Mesendoderm (in vitro differentiated cells): ENCODE data around the gene BNIPL.

Experiments
- DNase-seq: peaks from one replicate; pipeline ENCODE4 v3.0.0; 2013
- H2AK5ac ChIP-seq: 2 replicates; pipeline ENCODE4 v1.6.1; 2013; ENCODE audit warnings: low read length, inconsistent platforms
- H2BK120ac ChIP-seq: 2 replicates; pipeline ENCODE4 v1.6.1; 2013; ENCODE audit warnings: low read depth, mild to moderate bottlenecking, low read length, moderate library complexity, mixed read lengths
- H2BK15ac ChIP-seq: replicated peaks from 2 replicates; pipeline ENCODE4 v1.6.1; 2013; ENCODE audit warnings: low read depth, mild to moderate bottlenecking, moderate library complexity
- H2BK5ac ChIP-seq: 2 replicates; pipeline ENCODE4 v1.6.1; 2013; ENCODE audit warnings: low read length, inconsistent platforms
- H3K18ac ChIP-seq: 2 replicates; pipeline ENCODE4 v1.6.1; 2013; ENCODE audit warnings: mild to moderate bottlenecking, low read length, mixed read lengths
- H3K23ac ChIP-seq: one replicate; pipeline ENCODE4 v1.6.1; 2013; ENCODE audit warnings: low read length
- H3K27ac ChIP-seq: 2 replicates; pipeline ENCODE4 v1.5.1; 2013; ENCODE audit warnings: low read depth, mild to moderate bottlenecking, inconsistent platforms, low read length, moderate library complexity
- H3K27me3 ChIP-seq: 2 replicates; pipeline ENCODE4 v1.6.1; 2013; ENCODE audit warnings: low read length, control low read depth, mild to moderate bottlenecking, inconsistent platforms; ENCODE audit not compliant: insufficient read depth, poor library complexity
- H3K36me3 ChIP-seq: 2 replicates; pipeline ENCODE4 v1.6.1; 2013; ENCODE audit warnings: low read length, inconsistent platforms; ENCODE audit not compliant: control insufficient read depth, insufficient read depth
- H3K4ac ChIP-seq: one replicate; pipeline ENCODE4 v1.6.1; 2013; ENCODE audit warnings: low read depth, mild to moderate bottlenecking, low read length, moderate library complexity
- H3K4me1 ChIP-seq: 2 replicates; pipeline ENCODE4 v1.6.1; 2013; ENCODE audit warnings: low read depth, low read length, inconsistent platforms; ENCODE audit not compliant: control insufficient read depth
- H3K4me2 ChIP-seq: 2 replicates; pipeline ENCODE4 v1.6.1; 2013; ENCODE audit warnings: low read length
- H3K4me3 ChIP-seq: 2 replicates; pipeline ENCODE4 v1.5.1; 2013; ENCODE audit warnings: mild to moderate bottlenecking, low read length
- H3K56ac ChIP-seq: one replicate; pipeline ENCODE4 v1.6.1; 2013; ENCODE audit warnings: low read length
- H3K79me1 ChIP-seq: 2 replicates; pipeline ENCODE4 v1.6.1; 2013; ENCODE audit warnings: low read length, inconsistent platforms
- H3K79me2 ChIP-seq: 2 replicates; pipeline ENCODE4 v1.6.1; 2013; ENCODE audit warnings: mild to moderate bottlenecking, low read length; ENCODE audit not compliant: control insufficient read depth, insufficient read depth
- H3K9ac ChIP-seq: 2 replicates; pipeline ENCODE4 v1.6.1; 2013; ENCODE audit warnings: low read length, inconsistent platforms
- H4K5ac ChIP-seq: one replicate; pipeline ENCODE4 v1.6.1; 2013; ENCODE audit warnings: low read length
- H4K8ac ChIP-seq: one replicate; pipeline ENCODE4 v1.6.1; 2013; ENCODE audit warnings: low read depth, mild to moderate bottlenecking, control low read depth, low read length, moderate library complexity
- WGBS: extraction: QIAGEN DNeasy Blood & Tissue Kit; methylation state at CpG from one replicate; pipeline ENCODE4 v1.1.7; 2013; ENCODE audit warnings: low lambda C conversion rate, missing lambda C conversion rate; ENCODE audit not compliant: insufficient coverage; ENCODE audit errors: extremely low coverage; 5-methylcytosine and 5-hydroxymethylcytosine counted together

Gene BNIPL

DNA sequence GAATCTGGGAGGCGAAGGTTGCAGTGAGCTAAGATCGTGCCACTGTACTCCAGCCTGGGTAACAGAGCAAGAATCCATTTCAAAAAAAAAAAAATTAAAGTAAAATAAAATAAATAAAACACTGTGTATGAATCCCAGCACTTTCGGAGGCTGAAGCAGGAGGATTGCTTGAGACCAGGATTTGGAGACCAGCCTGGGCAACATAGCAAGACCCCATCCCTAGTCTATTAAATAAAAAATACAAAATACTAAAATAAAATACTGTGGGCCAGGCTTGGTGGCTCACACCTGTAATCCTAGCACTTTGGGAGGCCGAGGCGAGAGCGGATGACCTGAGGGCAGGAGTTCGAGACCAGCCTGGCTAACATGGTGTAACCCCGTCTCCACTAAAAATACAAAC is 4.2 kb upstream of the BNIPL start:
- H3K36me3 ChIP-seq = peaks cover 2% of the 10 kb centered on the region
- H4K8ac ChIP-seq = no peak overlapping the region
- H3K4me3 ChIP-seq = no peak overlapping the region
- H2BK5ac ChIP-seq = no peak overlapping the region
- H2AK5ac ChIP-seq = no peak overlapping the region
- H3K4ac ChIP-seq = no peak overlapping the region
- no CpG with 5 or more reads among the region's 8 CpGs for WGBS
- no peaks in the 10 kb centered on the region for H3K79me2 ChIP-seq
- H3K27me3 ChIP-seq = no peaks in the 10 kb centered on the region
- H3K79me1 ChIP-seq = no peaks in the 10 kb centered on the region
- no peak overlapping the region for H3K23ac ChIP-seq
- no peak overlapping the region for H3K9ac ChIP-seq
- H3K18ac ChIP-seq = no peak overlapping the region
- no peak overlapping the region for H4K5ac ChIP-seq
- H2BK15ac ChIP-seq = no peak overlapping the region
- no peak overlapping the region for H3K56ac ChIP-seq
- peaks cover 2% of the 10 kb centered on the region for H3K4me1 ChIP-seq
- H2BK120ac ChIP-seq = no peak overlapping the region
- no peak overlapping the region for H3K4me2 ChIP-seq
- H3K27ac ChIP-seq = no peak overlapping the region
- DNase-seq = no peak

DNA sequence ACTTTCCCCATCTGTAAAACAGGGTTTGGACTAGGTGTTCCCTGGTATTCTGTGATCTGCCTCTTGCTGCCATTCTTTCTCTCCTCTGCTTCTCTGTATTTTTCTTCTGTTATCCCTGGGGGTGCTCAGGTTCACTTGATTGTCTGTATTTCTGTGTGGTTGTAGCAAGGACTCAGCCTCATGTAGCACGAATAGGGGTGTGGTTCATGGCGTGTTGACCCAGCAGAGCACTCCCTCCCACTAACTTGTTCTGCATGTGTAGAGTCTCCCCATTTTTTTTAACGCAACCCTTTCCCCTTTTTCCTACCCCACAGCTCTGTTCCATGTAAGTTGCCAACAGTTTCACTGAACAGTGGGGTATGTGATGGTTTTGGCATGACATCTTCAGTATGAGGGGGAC is 1.2 kb upstream of the BNIPL start:
- Histone ChIP-seq H3K79me2 (no peaks in the 10 kb centered on the region), H4K8ac (no peak overlapping the region), H3K36me3 (peaks cover 2% of the 10 kb centered on the region), H3K4me3 (no peak overlapping the region), H4K5ac (no peak overlapping the region), H3K4me2 (no peak overlapping the region), H3K4me1 (peaks cover 2% of the 10 kb centered on the region), H3K9ac (no peak overlapping the region), H2BK15ac (no peak overlapping the region), H3K27ac (no peak overlapping the region), H3K79me1 (no peaks in the 10 kb centered on the region), H2BK5ac (no peak overlapping the region), H3K18ac (no peak overlapping the region), H2AK5ac (no peak overlapping the region), H3K27me3 (no peaks in the 10 kb centered on the region), H3K23ac (no peak overlapping the region), H3K56ac (no peak overlapping the region), H3K4ac (no peak overlapping the region), H2BK120ac (no peak overlapping the region)
- WGBS = no CpG with 5 or more reads among the region's 3 CpGs
- no peak for DNase-seq

DNA sequence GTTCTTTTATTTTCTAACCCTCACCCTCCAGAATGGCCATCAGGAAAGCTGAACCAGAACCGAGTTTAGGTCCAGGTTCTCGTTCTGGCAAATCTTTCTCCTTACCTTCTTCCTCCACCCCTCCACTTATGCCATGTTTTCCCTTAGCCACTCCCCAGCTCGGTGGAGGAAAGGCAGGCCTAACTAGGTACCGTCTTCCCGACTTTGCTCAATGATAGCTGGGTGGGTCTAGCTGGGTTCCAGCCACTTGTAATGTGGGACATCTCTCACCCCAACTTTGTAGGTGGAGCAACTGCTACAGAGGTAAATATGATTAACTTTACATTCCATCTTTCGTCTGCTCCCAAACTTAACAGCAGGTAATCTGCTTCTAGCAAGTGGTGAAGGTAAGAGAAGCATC is 646 bp downstream of the BNIPL start:
- no peak overlapping the region for H3K27ac ChIP-seq
- H2BK5ac ChIP-seq = no peak overlapping the region
- no peaks in the 10 kb centered on the region for H3K79me2 ChIP-seq
- H3K18ac ChIP-seq = no peak overlapping the region
- no peak overlapping the region for H4K5ac ChIP-seq
- no peak overlapping the region for H3K9ac ChIP-seq
- H3K4ac ChIP-seq = no peak overlapping the region
- H3K23ac ChIP-seq = no peak overlapping the region
- no peaks in the 10 kb centered on the region for H3K27me3 ChIP-seq
- no peak for DNase-seq
- H3K56ac ChIP-seq = no peak overlapping the region
- no peak overlapping the region for H4K8ac ChIP-seq
- no peaks in the 10 kb centered on the region for H3K79me1 ChIP-seq
- H3K4me2 ChIP-seq = no peak overlapping the region
- H2AK5ac ChIP-seq = no peak overlapping the region
- peaks cover 2% of the 10 kb centered on the region for H3K36me3 ChIP-seq
- H3K4me1 ChIP-seq = peaks cover 2% of the 10 kb centered on the region
- no peak overlapping the region for H2BK15ac ChIP-seq
- no peak overlapping the region for H3K4me3 ChIP-seq
- no peak overlapping the region for H2BK120ac ChIP-seq
- WGBS = no CpG with 5 or more reads among the region's 6 CpGs

DNA sequence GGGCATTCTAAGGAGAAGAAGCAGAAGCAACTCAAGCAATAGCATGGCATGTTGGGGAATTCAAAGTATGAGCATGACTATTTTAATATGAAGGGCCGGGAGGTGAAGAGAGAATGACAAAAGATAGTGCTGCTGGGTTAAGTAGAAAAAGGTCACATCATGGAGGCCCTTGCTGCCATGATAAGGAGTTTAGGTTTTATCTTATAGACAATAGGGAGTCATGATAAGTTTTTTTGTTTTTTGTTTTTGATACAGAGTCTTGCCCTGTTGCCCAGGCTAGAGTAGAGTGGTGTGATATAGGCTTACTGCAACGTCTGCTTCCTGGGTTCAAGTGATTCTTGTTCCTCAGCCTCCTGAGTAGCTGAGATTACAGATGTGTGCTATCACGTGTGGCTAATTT is 3.1 kb downstream of the BNIPL start:
- H3K18ac ChIP-seq = no peak overlapping the region
- H2AK5ac ChIP-seq = no peak overlapping the region
- H2BK120ac ChIP-seq = no peak overlapping the region
- no peak overlapping the region for H3K9ac ChIP-seq
- H3K79me2 ChIP-seq = no peaks in the 10 kb centered on the region
- no peak overlapping the region for H3K4me3 ChIP-seq
- H3K23ac ChIP-seq = no peak overlapping the region
- H3K79me1 ChIP-seq = no peaks in the 10 kb centered on the region
- no peak overlapping the region for H3K27ac ChIP-seq
- no peak overlapping the region for H2BK15ac ChIP-seq
- H4K8ac ChIP-seq = no peak overlapping the region
- no peaks in the 10 kb centered on the region for H3K27me3 ChIP-seq
- no peak overlapping the region for H3K56ac ChIP-seq
- no peak for DNase-seq
- WGBS = no CpG with 5 or more reads among the region's 3 CpGs
- H4K5ac ChIP-seq = no peak overlapping the region
- no peak overlapping the region for H3K4ac ChIP-seq
- H3K4me2 ChIP-seq = no peak overlapping the region
- peaks cover 2% of the 10 kb centered on the region for H3K36me3 ChIP-seq
- H3K4me1 ChIP-seq = peaks cover 2% of the 10 kb centered on the region
- no peak overlapping the region for H2BK5ac ChIP-seq

DNA sequence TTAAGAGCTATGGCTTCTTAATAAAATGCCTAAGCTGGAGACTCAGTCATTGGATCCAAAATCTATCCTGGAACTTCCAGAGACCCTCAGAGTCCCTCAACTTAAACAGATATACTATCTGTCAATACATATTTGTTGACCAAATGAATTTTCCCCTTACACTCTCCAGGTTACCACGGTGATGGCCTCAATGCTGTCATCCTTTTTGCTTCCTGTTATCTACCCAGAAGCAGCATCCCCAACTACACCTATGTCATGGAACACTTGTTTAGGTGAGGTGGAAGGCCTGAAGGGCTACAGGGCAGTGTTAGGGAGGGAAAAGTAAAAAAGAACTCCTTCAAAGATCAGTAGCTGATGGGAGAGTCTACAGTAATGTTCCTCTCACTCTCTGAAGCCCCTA is 6.8 kb downstream of the BNIPL start:
- no peak overlapping the region for H2AK5ac ChIP-seq
- no peak overlapping the region for H2BK5ac ChIP-seq
- H3K4me3 ChIP-seq = no peak overlapping the region
- no peak overlapping the region for H3K18ac ChIP-seq
- peaks cover 2% of the 10 kb centered on the region for H3K36me3 ChIP-seq
- peaks cover 1% of the 10 kb centered on the region for H3K4me1 ChIP-seq
- H2BK15ac ChIP-seq = no peak overlapping the region
- no peak overlapping the region for H4K5ac ChIP-seq
- no peaks in the 10 kb centered on the region for H3K79me1 ChIP-seq
- DNase-seq = no peak
- no CpG with 5 or more reads among the region's 1 CpG for WGBS
- H4K8ac ChIP-seq = no peak overlapping the region
- H3K23ac ChIP-seq = no peak overlapping the region
- no peaks in the 10 kb centered on the region for H3K79me2 ChIP-seq
- H3K9ac ChIP-seq = no peak overlapping the region
- no peak overlapping the region for H3K56ac ChIP-seq
- H2BK120ac ChIP-seq = no peak overlapping the region
- H3K27ac ChIP-seq = no peak overlapping the region
- no peaks in the 10 kb centered on the region for H3K27me3 ChIP-seq
- no peak overlapping the region for H3K4ac ChIP-seq
- H3K4me2 ChIP-seq = no peak overlapping the region

DNA sequence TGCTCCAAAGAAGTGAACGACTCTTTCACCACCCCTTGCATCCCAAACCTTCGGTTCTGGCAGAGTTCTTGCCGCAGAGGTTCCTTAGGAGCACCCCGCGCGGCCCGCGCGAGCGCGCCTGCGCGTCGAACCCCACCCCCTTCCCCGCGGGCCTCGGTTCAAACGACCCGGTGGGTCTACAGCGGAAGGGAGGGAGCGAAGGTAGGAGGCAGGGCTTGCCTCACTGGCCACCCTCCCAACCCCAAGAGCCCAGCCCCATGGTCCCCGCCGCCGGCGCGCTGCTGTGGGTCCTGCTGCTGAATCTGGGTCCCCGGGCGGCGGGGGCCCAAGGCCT is 11.2 kb downstream of the BNIPL start, which contains the start of gene C1orf56:
TSS of gene C1orf56 (plus strand) at position 161 of the 334 bp plus-strand sequence. CDS start at position 258, 97 bp downstream.
- Histone ChIP-seq H3K18ac (peak within 1 kb of the TSS; percentile 92), H3K56ac (peak within 1 kb of the TSS; percentile 87), H2BK120ac (peak within 1 kb of the TSS; percentile 76), H3K79me2 (no peaks in the 10 kb centered on the region), H3K4me2 (peak within 1 kb of the TSS; percentile 77), H3K27ac (peak within 1 kb of the TSS; percentile 59), H2BK5ac (peak within 1 kb of the TSS; percentile 13), H3K27me3 (no peaks in the 10 kb centered on the region), H3K79me1 (no peaks in the 10 kb centered on the region), H3K4ac (peak within 1 kb of the TSS; percentile 92), H3K4me3 (peak within 1 kb of the TSS; percentile 63), H2BK15ac (no peak within 1 kb of the TSS), H3K9ac (peak within 1 kb of the TSS; percentile 86), H3K4me1 (peaks cover 1% of the 10 kb centered on the region), H4K8ac (peak within 1 kb of the TSS; percentile 78), H2AK5ac (no peak within 1 kb of the TSS), H4K5ac (no peak within 1 kb of the TSS), H3K23ac (peak within 1 kb of the TSS; percentile 32), H3K36me3 (peaks cover 4% of the 10 kb centered on the region)
- no CpG with 5 or more reads among the region's 29 CpGs for WGBS
- DNase-seq = peak; percentile 82
